GM18526 (cell line): Measurements from ENCODE around the gene FNBP1.

Experiments
- POLR2A ChIP-seq: IDR thresholded peaks from 3 replicates; pipeline ENCODE4 v1.6.1; 2011; ENCODE audit not compliant: insufficient read length; ENCODE audit errors: extremely low read depth

FNBP1 gene

GRCh38 chr9:129871046-129871445, 171.9 kb downstream of the FNBP1 start:
- TF ChIP-seq POLR2A = no peak

- no peak for TF ChIP-seq POLR2A
Measured at GRCh38 chr9:129869585-129870501, 173.1 kb downstream of the FNBP1 start.

GRCh38 chr9:129868872-129869486, 174.0 kb downstream of the FNBP1 start:
- no peak for TF ChIP-seq POLR2A

- no peak for TF ChIP-seq POLR2A
Measured at GRCh38 chr9:129868023-129868871, 174.7 kb downstream of the FNBP1 start.

GRCh38 chr9:129867136-129868022, 175.6 kb downstream of the FNBP1 start:
- TF ChIP-seq POLR2A = no peak

GRCh38 chr9:129866394-129867135, 176.4 kb downstream of the FNBP1 start:
- TF ChIP-seq POLR2A = no peak

GRCh38 chr9:129865668-129866320, 177.2 kb downstream of the FNBP1 start:
- no peak for TF ChIP-seq POLR2A

- no peak for TF ChIP-seq POLR2A
Measured at GRCh38 chr9:129864991-129865647, 177.9 kb downstream of the FNBP1 start.

- no peak for TF ChIP-seq POLR2A
Measured at GRCh38 chr9:129863059-129863690, 179.8 kb downstream of the FNBP1 start.

- no peak for TF ChIP-seq POLR2A
Measured at GRCh38 chr9:129861447-129861827, 181.6 kb downstream of the FNBP1 start.

GRCh38 chr9:129860653-129861446, 182.1 kb downstream of the FNBP1 start:
- TF ChIP-seq POLR2A = no peak
